Keratinocyte (primary cell): ENCODE measurements around the gene ITPK1. TPM values are rescaled to one million over a fixed set of nuclear protein-coding genes. Genes with fewer than 3 reads are reported as not detected.

Experiments
- DNase-seq: peaks from one replicate; pipeline ENCODE4 v3.0.0-alpha.2; 2011; ENCODE audit warnings: low read depth, missing footprints, low spot score
- FAIRE-seq: peaks from 2 replicates; lab custom pipeline; 2011; peaks lifted over from hg19 to GRCh38; lab: Jason Lieb, UNC
- H2AFZ ChIP-seq: 2 replicates; pipeline ENCODE4 v1.6.0; 2012; ENCODE audit warnings: low read length, control low read depth, inconsistent platforms; ENCODE audit not compliant: control insufficient read depth
- H3K27ac ChIP-seq: 2 replicates; pipeline ENCODE4 v1.5.1; 2011; ENCODE audit warnings: low read length; ENCODE audit not compliant: control insufficient read depth, insufficient read depth
- H3K27me3 ChIP-seq: 3 replicates; pipeline ENCODE4 v1.6.0; 2011; ENCODE audit warnings: low read length; ENCODE audit not compliant: control insufficient read depth, insufficient read depth; ENCODE audit errors: extremely low read depth
- H3K36me3 ChIP-seq, 2 experiments: 2 replicates in 1 of 2; 3 replicates in 1 of 2; pipeline ENCODE4 v1.5.1; 2011; ENCODE audit warnings: low read length in 2 of 2, mild to moderate bottlenecking in 1 of 2; ENCODE audit not compliant: control insufficient read depth in 2 of 2, insufficient read depth in 2 of 2; ENCODE audit errors: extremely low read depth in 1 of 2
- H3K4me1 ChIP-seq: 3 replicates; pipeline ENCODE4 v1.5.1; 2011; ENCODE audit warnings: low read length; ENCODE audit not compliant: control insufficient read depth, insufficient read depth; ENCODE audit errors: extremely low read depth
- H3K4me2 ChIP-seq: 3 replicates; pipeline ENCODE4 v1.6.0; 2011; ENCODE audit warnings: low read depth, low read length; ENCODE audit not compliant: control insufficient read depth, insufficient read depth; ENCODE audit errors: extremely low read depth
- H3K4me3 ChIP-seq, 3 experiments: fragments of 200-600 bp in 1 of 3; sonication (generic) in 1 of 3; 2 replicates in 2 of 3; 3 replicates in 1 of 3; pipeline ENCODE4 v1.5.1; 2011 to 2016; ENCODE audit warnings: low read length in 3 of 3, mild to moderate bottlenecking in 3 of 3, control low read depth in 2 of 3, inconsistent platforms in 1 of 3, low read depth in 1 of 3, mixed read lengths in 1 of 3, mixed run types in 1 of 3, moderate library complexity in 1 of 3; ENCODE audit not compliant: control insufficient read depth in 2 of 3, insufficient read depth in 2 of 3; ENCODE audit errors: extremely low read depth in 1 of 3
- H3K79me2 ChIP-seq: 2 replicates; pipeline ENCODE4 v1.6.0; 2012; ENCODE audit warnings: low read length; ENCODE audit not compliant: control insufficient read depth, insufficient read depth
- H3K9ac ChIP-seq: 3 replicates; pipeline ENCODE4 v1.6.0; 2011; ENCODE audit warnings: low read length; ENCODE audit not compliant: control insufficient read depth, insufficient read depth; ENCODE audit errors: extremely low read depth
- H3K9me1 ChIP-seq: 3 replicates; pipeline ENCODE4 v1.6.0; 2011; ENCODE audit warnings: low read length; ENCODE audit not compliant: control insufficient read depth, insufficient read depth; ENCODE audit errors: extremely low read depth
- H3K9me3 ChIP-seq: 2 replicates; pipeline ENCODE4 v1.5.1; 2012; ENCODE audit warnings: low read depth, low read length; ENCODE audit not compliant: control insufficient read depth
- H4K20me1 ChIP-seq: 3 replicates; pipeline ENCODE4 v1.6.0; 2011; ENCODE audit warnings: low read length; ENCODE audit not compliant: control insufficient read depth, insufficient read depth; ENCODE audit errors: extremely low read depth
- EZH2 ChIP-seq: IDR thresholded peaks from one replicate; pipeline ENCODE4 v1.6.1; 2012; ENCODE audit warnings: inconsistent platforms, mild to moderate bottlenecking, low read length, moderate library complexity
- dilution Hi-C: fragments of 300-500 bp; cut with MboI; formaldehyde crosslinking; loops from one replicate; pipeline ENCODE4 v1.7.0; 2020; ENCODE audit warnings: low sequenced_read_pairs; ENCODE audit not compliant: extremely low pct_ligation_motif_present
- polyA plus RNA-seq, 5 experiments: library from polyadenylated mRNA; depleted of rRNA in 3 of 5; stranded (reverse) in 3 of 5; stranded (forward) in 1 of 5; unstranded in 1 of 5; fragments of >200 nt; gene quantifications; 1 replicate in 1 of 5; 2 replicates in 3 of 5; 3 replicates in 1 of 5; pipeline versions ENCODE4 v1.2.1 to v1.2.3, GENCODE V29; 2011 to 2012; ENCODE audit warnings: missing spikeins in 2 of 5, low read depth in 1 of 5, low replicate concordance in 1 of 5
- TF ChIP-seq, protein P1 (sequence below), 3 experiments: IDR thresholded peaks in 1 of 3; conservative IDR thresholded peaks in 1 of 3; optimal IDR thresholded peaks in 1 of 3; 2 replicates in 2 of 3; 3 replicates in 1 of 3; pipeline versions ENCODE3 to v1.5.1; 2011; ENCODE audit warnings: low read length in 3 of 3, mild to moderate bottlenecking in 3 of 3, moderate library complexity in 2 of 3, control low read depth in 1 of 3, inconsistent platforms in 1 of 3; ENCODE audit not compliant: insufficient read depth in 2 of 3; ENCODE audit errors: extremely low read depth in 1 of 3

ITPK1 gene
- polyA plus RNA-seq, 1 donor (not counting 4 experiments of a cell fraction or from before 2014, with no cell fraction given) = 67.8 TPM

DNA sequence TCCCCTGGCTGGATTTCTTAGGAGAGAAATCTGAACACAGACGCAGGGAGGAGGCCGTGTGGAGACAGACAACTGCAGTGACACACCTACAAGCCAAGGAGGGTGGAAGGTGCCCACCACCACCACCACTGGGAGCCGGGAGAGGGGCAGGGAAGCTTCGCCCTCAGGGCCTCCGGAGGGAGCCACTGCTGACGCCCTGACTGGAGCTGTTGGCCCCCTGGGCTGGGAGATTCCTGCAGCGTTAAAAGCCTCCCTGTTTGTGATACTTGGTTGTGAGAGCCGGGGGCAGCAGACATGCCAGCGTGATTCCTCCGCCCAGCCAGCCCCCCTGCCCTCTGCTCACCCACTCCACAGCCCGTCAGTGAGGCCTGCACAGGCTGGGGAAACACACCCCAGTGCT is 120.8 kb downstream of the ITPK1 start:
- no peaks in the 10 kb centered on the region for H3K79me2 ChIP-seq
- H3K4me2 ChIP-seq = no peak overlapping the region
- H3K9me1 ChIP-seq = no peaks in the 10 kb centered on the region
- FAIRE-seq (no peak), DNase-seq (no peak)
- peaks cover 5% of the 10 kb centered on the region for H3K4me1 ChIP-seq
- peaks cover 13 to 17% of the 10 kb centered on the region in 2 experiments for H3K36me3 ChIP-seq
- no peak overlapping the region for H3K9ac ChIP-seq
- TF ChIP-seq EZH2 = no peak
- TF ChIP-seq, protein P1, sequence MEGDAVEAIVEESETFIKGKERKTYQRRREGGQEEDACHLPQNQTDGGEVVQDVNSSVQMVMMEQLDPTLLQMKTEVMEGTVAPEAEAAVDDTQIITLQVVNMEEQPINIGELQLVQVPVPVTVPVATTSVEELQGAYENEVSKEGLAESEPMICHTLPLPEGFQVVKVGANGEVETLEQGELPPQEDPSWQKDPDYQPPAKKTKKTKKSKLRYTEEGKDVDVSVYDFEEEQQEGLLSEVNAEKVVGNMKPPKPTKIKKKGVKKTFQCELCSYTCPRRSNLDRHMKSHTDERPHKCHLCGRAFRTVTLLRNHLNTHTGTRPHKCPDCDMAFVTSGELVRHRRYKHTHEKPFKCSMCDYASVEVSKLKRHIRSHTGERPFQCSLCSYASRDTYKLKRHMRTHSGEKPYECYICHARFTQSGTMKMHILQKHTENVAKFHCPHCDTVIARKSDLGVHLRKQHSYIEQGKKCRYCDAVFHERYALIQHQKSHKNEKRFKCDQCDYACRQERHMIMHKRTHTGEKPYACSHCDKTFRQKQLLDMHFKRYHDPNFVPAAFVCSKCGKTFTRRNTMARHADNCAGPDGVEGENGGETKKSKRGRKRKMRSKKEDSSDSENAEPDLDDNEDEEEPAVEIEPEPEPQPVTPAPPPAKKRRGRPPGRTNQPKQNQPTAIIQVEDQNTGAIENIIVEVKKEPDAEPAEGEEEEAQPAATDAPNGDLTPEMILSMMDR (optimal IDR thresholded peaks at IDR 0.05 in 1 of 3, IDR thresholded peaks at IDR 0.05 in 1 of 3, conservative IDR thresholded peaks at IDR 0.05 in 1 of 3; ENCODE audit: extremely low read depth in 1 of 3, insufficient read depth in 2 of 3, low read length in 3 of 3) = no peak
- H4K20me1 ChIP-seq = no peaks in the 10 kb centered on the region
- H2AFZ ChIP-seq = no peak overlapping the region
- dilution Hi-C loops = no loop called here
- no peak overlapping the region for H3K27ac ChIP-seq
- H3K9me3 ChIP-seq = no peaks in the 10 kb centered on the region
- H3K4me3 ChIP-seq = no peak overlapping the region
- H3K27me3 ChIP-seq = no peaks in the 10 kb centered on the region

DNA sequence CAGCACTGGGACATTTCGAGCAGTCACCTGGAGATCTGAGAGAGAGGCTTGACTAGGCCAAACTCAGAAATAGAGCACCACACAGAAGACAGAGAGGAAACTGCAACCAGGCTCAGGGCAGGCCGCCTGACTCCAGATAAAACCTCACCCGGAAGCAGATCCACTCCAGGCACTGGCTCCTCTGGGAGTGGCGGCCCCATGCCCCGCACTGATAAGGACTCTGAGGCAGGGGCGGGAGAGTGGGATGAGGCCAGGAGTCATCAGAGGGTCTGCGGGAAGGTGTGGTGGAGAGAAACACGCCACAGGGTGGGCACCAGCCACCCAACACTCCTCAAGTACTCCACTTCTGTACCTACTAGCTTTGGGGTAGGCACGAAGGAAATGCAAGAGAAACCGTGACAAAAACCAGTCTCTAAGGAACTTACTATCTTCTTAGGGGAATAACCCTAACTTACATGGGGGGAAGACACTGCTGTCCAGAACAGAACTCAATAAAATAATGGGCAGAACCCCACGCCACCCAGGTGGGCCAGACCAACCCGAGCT is 121.5 kb downstream of the ITPK1 start:
- H4K20me1 ChIP-seq = no peaks in the 10 kb centered on the region
- no peaks in the 10 kb centered on the region for H3K27me3 ChIP-seq
- H3K79me2 ChIP-seq = no peaks in the 10 kb centered on the region
- H3K9ac ChIP-seq = no peak overlapping the region
- H3K9me1 ChIP-seq = no peaks in the 10 kb centered on the region
- H2AFZ ChIP-seq = no peak overlapping the region
- FAIRE-seq = no peak
- peaks cover 13 to 21% of the 10 kb centered on the region in 2 experiments for H3K36me3 ChIP-seq
- peaks cover 5% of the 10 kb centered on the region for H3K4me1 ChIP-seq
- H3K9me3 ChIP-seq = no peaks in the 10 kb centered on the region
- H3K27ac ChIP-seq = no peak overlapping the region
- H3K4me2 ChIP-seq = no peak overlapping the region
- no peak for TF ChIP-seq EZH2
- TF ChIP-seq, protein P1 (optimal IDR thresholded peaks at IDR 0.05 in 1 of 3, IDR thresholded peaks at IDR 0.05 in 1 of 3, conservative IDR thresholded peaks at IDR 0.05 in 1 of 3; ENCODE audit: extremely low read depth in 1 of 3, insufficient read depth in 2 of 3, low read length in 3 of 3) = no peak
- no peak for DNase-seq
- H3K4me3 ChIP-seq = no peak overlapping the region
- dilution Hi-C loops = no loop called here
